ENCODE data around the gene PVR. TPM values are rescaled to one million over a fixed set of nuclear protein-coding genes. Genes with fewer than 3 reads are reported as not detected.

Gene PVR
- polyA plus RNA-seq, 1 of the 3 experiments (the other 2 are of a cell fraction): 90.8 TPM

DNA sequence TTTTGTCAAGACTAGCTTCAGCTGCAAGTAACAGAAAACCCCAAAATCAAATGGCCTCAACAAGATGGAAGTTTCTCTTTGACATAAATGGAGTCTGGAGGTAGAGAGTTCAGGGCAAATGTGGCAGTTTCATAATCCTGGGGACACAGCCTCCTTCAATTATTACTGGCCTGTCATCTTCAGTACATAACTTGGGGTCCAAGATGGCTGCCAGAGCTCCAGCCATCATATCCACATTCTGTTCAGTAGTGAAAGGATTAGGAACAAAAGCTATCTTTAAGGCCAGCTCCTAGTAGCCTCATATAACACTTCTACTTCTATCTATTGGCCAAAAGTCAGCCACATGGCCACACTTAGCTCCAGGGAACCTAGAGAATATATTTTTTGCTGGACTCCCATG, 45.4 kb upstream of the PVR start:
- no peak overlapping the region for H3K9ac ChIP-seq
- H3K36me3 ChIP-seq (replicated peaks in 1 of 2; ENCODE audit: control insufficient read depth in 1 of 2, insufficient read depth in 2 of 2, low read length in 1 of 2): no peaks in the 10 kb centered on the region
- TF ChIP-seq ZBTB33 (IDR thresholded peaks at IDR 0.05; ENCODE audit: borderline replicate concordance, low read depth): no peak
- no peak for TF ChIP-seq NRF1 (IDR thresholded peaks at IDR 0.05; ENCODE audit: low read depth, low read length)
- TF ChIP-seq YY1 (IDR thresholded peaks at IDR 0.05; ENCODE audit: low read depth): no peak
- TF ChIP-seq JUND (IDR thresholded peaks at IDR 0.05): no peak
- TF ChIP-seq POLR2AphosphoS5 (IDR thresholded peaks at IDR 0.05; ENCODE audit: low read depth, low read length): no peak
- TF ChIP-seq, protein P1, sequence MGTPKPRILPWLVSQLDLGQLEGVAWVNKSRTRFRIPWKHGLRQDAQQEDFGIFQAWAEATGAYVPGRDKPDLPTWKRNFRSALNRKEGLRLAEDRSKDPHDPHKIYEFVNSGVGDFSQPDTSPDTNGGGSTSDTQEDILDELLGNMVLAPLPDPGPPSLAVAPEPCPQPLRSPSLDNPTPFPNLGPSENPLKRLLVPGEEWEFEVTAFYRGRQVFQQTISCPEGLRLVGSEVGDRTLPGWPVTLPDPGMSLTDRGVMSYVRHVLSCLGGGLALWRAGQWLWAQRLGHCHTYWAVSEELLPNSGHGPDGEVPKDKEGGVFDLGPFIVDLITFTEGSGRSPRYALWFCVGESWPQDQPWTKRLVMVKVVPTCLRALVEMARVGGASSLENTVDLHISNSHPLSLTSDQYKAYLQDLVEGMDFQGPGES (IDR thresholded peaks at IDR 0.05; ENCODE audit: low read depth, low read length): no peak
- TF ChIP-seq, protein P2, sequence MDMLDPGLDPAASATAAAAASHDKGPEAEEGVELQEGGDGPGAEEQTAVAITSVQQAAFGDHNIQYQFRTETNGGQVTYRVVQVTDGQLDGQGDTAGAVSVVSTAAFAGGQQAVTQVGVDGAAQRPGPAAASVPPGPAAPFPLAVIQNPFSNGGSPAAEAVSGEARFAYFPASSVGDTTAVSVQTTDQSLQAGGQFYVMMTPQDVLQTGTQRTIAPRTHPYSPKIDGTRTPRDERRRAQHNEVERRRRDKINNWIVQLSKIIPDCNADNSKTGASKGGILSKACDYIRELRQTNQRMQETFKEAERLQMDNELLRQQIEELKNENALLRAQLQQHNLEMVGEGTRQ (IDR thresholded peaks at IDR 0.05; ENCODE audit: borderline replicate concordance, low read depth, low read length): no peak
- no peak for TF ChIP-seq RFX5 (IDR thresholded peaks at IDR 0.05; ENCODE audit: low read length)
- TF ChIP-seq RXRA (IDR thresholded peaks at IDR 0.05; ENCODE audit: borderline replicate concordance, low read depth): no peak
- TF ChIP-seq TEAD4 (IDR thresholded peaks at IDR 0.05; ENCODE audit: borderline replicate concordance, insufficient read depth): no peak
- TF ChIP-seq GABPA (IDR thresholded peaks at IDR 0.05; ENCODE audit: low read depth): no peak
- TF ChIP-seq RCOR1 (IDR thresholded peaks at IDR 0.05; ENCODE audit: low read length): no peak
- no peak for TF ChIP-seq SIN3A (IDR thresholded peaks at IDR 0.05; ENCODE audit: borderline replicate concordance, low read depth, low read length)
- H3K79me2 ChIP-seq (ENCODE audit: insufficient read depth): no peaks in the 10 kb centered on the region
- H3K27ac ChIP-seq (ENCODE audit: low read depth in 2 of 2, low read length in 1 of 2): no peak overlapping the region
- CTCF ChIA-PET: interaction anchor here (1.3 to 1.9 kb wide), 2 partner anchors 14 to 59 kb away, joined by 3 to 4 read pairs; no protein-coding TSS in a partner anchor
- H3K9me2 ChIP-seq: no peaks in the 10 kb centered on the region
- no peak overlapping the region for H2AFZ ChIP-seq (ENCODE audit: low read depth)
- no peaks in the 10 kb centered on the region for H3K9me3 ChIP-seq
- no peak for DNase-seq
- H3F3A ChIP-seq (replicated peaks; ENCODE audit: insufficient read depth): peaks cover 25% of the 10 kb centered on the region
- H3K4me3 ChIP-seq (ENCODE audit: low read depth in 2 of 2, low read length in 1 of 2): no peak overlapping the region
- H3K27me3 ChIP-seq (ENCODE audit: insufficient read depth): no peaks in the 10 kb centered on the region
- H3K4me2 ChIP-seq: no peak overlapping the region
- H4K20me1 ChIP-seq (ENCODE audit: insufficient read depth): no peaks in the 10 kb centered on the region
- H3K4me1 ChIP-seq (ENCODE audit: control insufficient read depth in 1 of 2, insufficient read depth in 2 of 2, low read depth in 1 of 2, low read length in 1 of 2): no peaks in the 10 kb centered on the region
- POLR2A ChIA-PET: no interaction called here

- Histone ChIP-seq H3K36me3 (replicated peaks in 1 of 2; ENCODE audit: control insufficient read depth in 1 of 2, insufficient read depth in 2 of 2, low read length in 1 of 2) (no peaks in the 10 kb centered on the region), H4K20me1 (ENCODE audit: insufficient read depth) (no peaks in the 10 kb centered on the region), H3K79me2 (ENCODE audit: insufficient read depth) (no peaks in the 10 kb centered on the region), H3K4me3 (ENCODE audit: low read depth in 2 of 2, low read length in 1 of 2) (no peak overlapping the region), H3K9ac (no peak overlapping the region), H3K27ac (ENCODE audit: low read depth in 2 of 2, low read length in 1 of 2) (no peak overlapping the region), H3K4me2 (no peak overlapping the region), H3K9me3 (no peaks in the 10 kb centered on the region), H2AFZ (ENCODE audit: low read depth) (no peak overlapping the region), H3K9me2 (no peaks in the 10 kb centered on the region), H3K4me1 (ENCODE audit: control insufficient read depth in 1 of 2, insufficient read depth in 2 of 2, low read depth in 1 of 2, low read length in 1 of 2) (peaks cover 0 to 5% of the 10 kb centered on the region in 2 experiments; a peak in 2 of 4 replicates), H3K27me3 (ENCODE audit: insufficient read depth) (no peaks in the 10 kb centered on the region), H3F3A (replicated peaks; ENCODE audit: insufficient read depth) (peaks cover 29% of the 10 kb centered on the region)
- CTCF ChIA-PET: interaction anchor here (1.9 kb wide), 1 partner anchor 59 kb away, joined by 4 read pairs; no protein-coding TSS in a partner anchor
- POLR2A ChIA-PET: no interaction called here
- WGBS (ENCODE audit: low lambda C conversion rate): 5% methylated on average over 3 of the region's 3 CpGs
- DNase-seq: no peak
- TF ChIP-seq RXRA (IDR thresholded peaks at IDR 0.05; ENCODE audit: borderline replicate concordance, low read depth) (no peak), SIN3A (IDR thresholded peaks at IDR 0.05; ENCODE audit: borderline replicate concordance, low read depth, low read length) (no peak), MXI1 (IDR thresholded peaks at IDR 0.05; ENCODE audit: low read depth, low read length) (no peak), RCOR1 (IDR thresholded peaks at IDR 0.05; ENCODE audit: low read length) (no peak), ELF1 (IDR thresholded peaks at IDR 0.05) (no peak), YY1 (IDR thresholded peaks at IDR 0.05; ENCODE audit: low read depth) (no peak), RAD21 (IDR thresholded peaks at IDR 0.05; ENCODE audit: low read length) (no peak), NFIC (IDR thresholded peaks at IDR 0.05; ENCODE audit: borderline replicate concordance) (no peak)
- TF ChIP-seq, protein P1 (IDR thresholded peaks at IDR 0.05; ENCODE audit: low read depth, low read length): no peak
- TF ChIP-seq, protein P3, sequence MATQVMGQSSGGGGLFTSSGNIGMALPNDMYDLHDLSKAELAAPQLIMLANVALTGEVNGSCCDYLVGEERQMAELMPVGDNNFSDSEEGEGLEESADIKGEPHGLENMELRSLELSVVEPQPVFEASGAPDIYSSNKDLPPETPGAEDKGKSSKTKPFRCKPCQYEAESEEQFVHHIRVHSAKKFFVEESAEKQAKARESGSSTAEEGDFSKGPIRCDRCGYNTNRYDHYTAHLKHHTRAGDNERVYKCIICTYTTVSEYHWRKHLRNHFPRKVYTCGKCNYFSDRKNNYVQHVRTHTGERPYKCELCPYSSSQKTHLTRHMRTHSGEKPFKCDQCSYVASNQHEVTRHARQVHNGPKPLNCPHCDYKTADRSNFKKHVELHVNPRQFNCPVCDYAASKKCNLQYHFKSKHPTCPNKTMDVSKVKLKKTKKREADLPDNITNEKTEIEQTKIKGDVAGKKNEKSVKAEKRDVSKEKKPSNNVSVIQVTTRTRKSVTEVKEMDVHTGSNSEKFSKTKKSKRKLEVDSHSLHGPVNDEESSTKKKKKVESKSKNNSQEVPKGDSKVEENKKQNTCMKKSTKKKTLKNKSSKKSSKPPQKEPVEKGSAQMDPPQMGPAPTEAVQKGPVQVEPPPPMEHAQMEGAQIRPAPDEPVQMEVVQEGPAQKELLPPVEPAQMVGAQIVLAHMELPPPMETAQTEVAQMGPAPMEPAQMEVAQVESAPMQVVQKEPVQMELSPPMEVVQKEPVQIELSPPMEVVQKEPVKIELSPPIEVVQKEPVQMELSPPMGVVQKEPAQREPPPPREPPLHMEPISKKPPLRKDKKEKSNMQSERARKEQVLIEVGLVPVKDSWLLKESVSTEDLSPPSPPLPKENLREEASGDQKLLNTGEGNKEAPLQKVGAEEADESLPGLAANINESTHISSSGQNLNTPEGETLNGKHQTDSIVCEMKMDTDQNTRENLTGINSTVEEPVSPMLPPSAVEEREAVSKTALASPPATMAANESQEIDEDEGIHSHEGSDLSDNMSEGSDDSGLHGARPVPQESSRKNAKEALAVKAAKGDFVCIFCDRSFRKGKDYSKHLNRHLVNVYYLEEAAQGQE (IDR thresholded peaks at IDR 0.05; ENCODE audit: low read depth, low read length): no peak
Measured at GRCh38 chr19:44598880-44599279, 44.8 kb upstream of the PVR start.

All from SK-N-SH (cell line).